Measurements from ENCODE around the gene DLG2.

DLG2 gene

DNA sequence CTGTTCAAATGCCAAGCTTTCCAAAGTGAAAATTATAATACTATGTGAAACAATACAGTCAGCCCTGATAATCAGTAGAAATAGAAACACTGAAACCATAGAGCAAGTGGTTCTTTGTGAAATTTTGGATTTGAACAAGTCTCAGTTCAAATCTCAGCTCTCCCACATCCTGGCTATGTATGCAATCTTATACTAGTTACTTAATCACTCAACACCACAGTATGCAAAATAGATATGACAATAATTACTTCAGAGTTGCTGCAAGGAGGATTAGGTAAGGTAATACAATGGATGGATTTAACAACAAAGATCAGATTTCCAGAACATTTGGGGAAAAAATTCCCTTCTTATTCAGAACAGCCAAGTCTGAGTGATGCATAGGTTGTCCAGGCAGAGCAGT, 1489.2 kb downstream of the DLG2 start:
- TF ChIP-seq POLR2A (IDR thresholded peaks at IDR 0.05; ENCODE audit: low read depth, low read length) (no peak), SPI1 (IDR thresholded peaks at IDR 0.05; ENCODE audit: low read depth, low read length) (no peak), POLR2AphosphoS5 (IDR thresholded peaks at IDR 0.05; ENCODE audit: low read depth, low read length) (no peak), PAX5 (IDR thresholded peaks at IDR 0.05; ENCODE audit: insufficient read depth, low read length, severe bottlenecking) (no peak), TAF1 (IDR thresholded peaks at IDR 0.05; ENCODE audit: low read depth, low read length) (no peak), POU2F2 (IDR thresholded peaks at IDR 0.05; ENCODE audit: low read depth, low read length) (no peak)
- no peak for FAIRE-seq

DNA sequence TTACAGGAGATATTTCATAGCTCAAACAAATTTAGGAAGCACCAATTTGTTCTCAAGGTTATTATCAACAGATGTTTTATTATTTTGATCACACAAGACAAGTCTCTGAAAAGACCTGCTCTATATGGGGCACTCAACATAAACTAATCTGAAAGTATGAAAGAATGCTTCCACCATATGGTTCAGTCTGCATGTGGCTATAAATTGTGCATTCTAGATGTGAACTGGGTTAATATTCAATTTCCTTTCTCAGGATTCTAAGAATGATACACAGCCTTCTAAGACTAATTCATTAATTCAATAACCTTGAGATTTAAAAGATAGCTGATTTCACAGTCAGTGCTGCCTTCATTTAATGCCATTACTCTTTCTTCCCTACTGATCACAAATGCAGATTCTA, 1489.6 kb downstream of the DLG2 start:
- FAIRE-seq, result no peak
- TF ChIP-seq POU2F2 (IDR thresholded peaks at IDR 0.05; ENCODE audit: low read depth, low read length) (no peak), SPI1 (IDR thresholded peaks at IDR 0.05; ENCODE audit: low read depth, low read length) (no peak), PAX5 (IDR thresholded peaks at IDR 0.05; ENCODE audit: insufficient read depth, low read length, severe bottlenecking) (no peak), POLR2AphosphoS5 (IDR thresholded peaks at IDR 0.05; ENCODE audit: low read depth, low read length) (no peak), TAF1 (IDR thresholded peaks at IDR 0.05; ENCODE audit: low read depth, low read length) (no peak), POLR2A (IDR thresholded peaks at IDR 0.05; ENCODE audit: low read depth, low read length) (no peak)
- DNase-seq (ENCODE audit: insufficient read length, low spot score), result no peak

More for the DNA sequence above, 1489.2 kb downstream of the DLG2 start:
- no peak for DNase-seq (ENCODE audit: insufficient read length, low spot score)

DNA sequence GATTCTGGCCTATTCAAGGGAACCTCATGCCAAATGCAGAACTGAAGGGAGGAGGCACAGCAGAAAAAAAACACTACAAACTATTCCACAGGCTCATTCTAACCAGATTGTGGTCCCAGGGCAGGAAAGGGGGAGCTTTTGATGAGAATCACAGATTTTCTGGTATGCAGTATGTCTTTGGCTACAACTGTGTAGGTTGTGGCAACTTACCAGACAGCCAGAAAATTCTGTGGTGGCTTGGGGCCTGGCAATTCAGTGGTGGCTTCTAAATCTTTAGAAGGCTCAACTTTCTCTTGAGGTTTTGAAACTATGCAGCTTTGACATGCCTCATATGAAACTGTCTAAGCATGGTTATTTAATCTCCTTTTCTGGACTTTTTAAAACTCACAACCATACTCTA, 1490.2 kb downstream of the DLG2 start:
- TF ChIP-seq SPI1 (IDR thresholded peaks at IDR 0.05; ENCODE audit: low read depth, low read length) (no peak), PAX5 (IDR thresholded peaks at IDR 0.05; ENCODE audit: insufficient read depth, low read length, severe bottlenecking) (no peak), POLR2A (IDR thresholded peaks at IDR 0.05; ENCODE audit: low read depth, low read length) (no peak), POLR2AphosphoS5 (IDR thresholded peaks at IDR 0.05; ENCODE audit: low read depth, low read length) (no peak), TAF1 (IDR thresholded peaks at IDR 0.05; ENCODE audit: low read depth, low read length) (no peak), POU2F2 (IDR thresholded peaks at IDR 0.05; ENCODE audit: low read depth, low read length) (no peak)
- FAIRE-seq, result no peak
- no peak for DNase-seq (ENCODE audit: insufficient read length, low spot score)

DNA sequence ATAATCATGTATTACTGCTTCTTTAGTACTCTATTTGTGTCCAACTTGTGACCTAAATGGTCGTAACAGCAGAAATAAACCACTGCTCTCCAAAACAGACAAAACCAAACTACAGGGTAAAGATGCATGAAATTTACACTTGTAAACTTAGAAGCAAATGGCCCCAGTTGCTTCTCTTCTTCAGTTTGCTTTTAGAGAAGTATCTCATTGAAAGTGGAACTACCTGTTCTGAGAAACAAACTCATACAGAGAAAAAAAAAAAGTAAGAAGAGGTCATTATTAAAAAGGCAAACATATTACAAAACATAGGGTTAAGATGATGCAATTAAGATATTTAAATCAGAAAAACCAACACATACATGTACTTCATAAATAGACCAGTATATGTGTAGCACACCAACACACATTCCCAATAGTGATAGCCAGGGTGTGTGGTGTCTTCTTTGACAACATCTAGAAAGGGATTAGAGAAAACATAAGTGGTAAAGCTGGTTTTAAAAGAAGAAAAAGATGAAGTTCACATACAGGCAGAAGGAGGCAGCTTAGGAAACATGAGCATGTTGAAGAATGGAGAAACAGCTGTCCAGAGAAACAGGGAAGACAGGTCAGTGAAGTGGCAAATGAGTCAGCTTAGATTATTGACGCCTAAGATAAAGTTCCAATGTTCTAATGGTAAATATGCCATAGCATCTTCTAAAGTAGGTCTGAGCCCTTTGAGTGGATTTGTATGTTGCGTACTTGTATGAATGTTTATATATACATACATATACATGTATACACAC, 1496.3 kb downstream of the DLG2 start:
- TF ChIP-seq SPI1 (IDR thresholded peaks at IDR 0.05; ENCODE audit: low read depth, low read length), result no peak
- FAIRE-seq, result no peak

DNA sequence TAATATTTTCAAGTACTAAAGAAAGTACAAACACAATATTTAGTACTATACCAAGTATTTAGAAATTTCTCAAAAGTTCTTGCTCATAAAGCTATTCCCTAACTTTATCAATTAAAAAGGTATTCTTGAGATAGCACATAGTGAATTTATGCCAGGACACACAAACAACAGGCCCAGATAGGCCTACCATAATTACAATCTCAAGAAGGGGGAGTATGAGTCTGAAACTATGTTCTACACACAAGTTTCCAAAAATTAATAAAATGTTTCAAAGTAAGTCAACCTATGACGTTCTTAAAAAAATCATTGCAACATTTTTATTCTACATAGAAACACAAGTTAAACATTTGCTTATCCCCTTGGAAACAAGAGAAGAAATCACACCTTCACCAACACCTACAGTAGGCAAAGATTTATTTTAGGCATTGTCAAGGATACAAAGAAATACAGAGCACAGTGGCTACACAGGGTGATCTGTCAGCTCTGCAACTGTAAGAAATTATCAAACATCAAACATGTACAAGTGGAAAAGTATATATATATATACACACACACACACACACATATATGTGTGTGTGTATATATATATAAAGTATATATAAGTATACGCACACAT, 1497.1 kb downstream of the DLG2 start:
- FAIRE-seq, result no peak
- no peak for DNase-seq (ENCODE audit: insufficient read length, low spot score)
- no peak for TF ChIP-seq POLR2AphosphoS5 (IDR thresholded peaks at IDR 0.05; ENCODE audit: low read depth, low read length)
- no peak for TF ChIP-seq POU2F2 (IDR thresholded peaks at IDR 0.05; ENCODE audit: low read depth, low read length)
- TF ChIP-seq POLR2A (IDR thresholded peaks at IDR 0.05; ENCODE audit: low read depth, low read length), result no peak
- no peak for TF ChIP-seq PAX5 (IDR thresholded peaks at IDR 0.05; ENCODE audit: insufficient read depth, low read length, severe bottlenecking)
- no peak for TF ChIP-seq TAF1 (IDR thresholded peaks at IDR 0.05; ENCODE audit: low read depth, low read length)
- no peak for TF ChIP-seq SPI1 (IDR thresholded peaks at IDR 0.05; ENCODE audit: low read depth, low read length)

More for the DNA sequence above, 1496.3 kb downstream of the DLG2 start:
- no peak for DNase-seq (ENCODE audit: insufficient read length, low spot score)

DNA sequence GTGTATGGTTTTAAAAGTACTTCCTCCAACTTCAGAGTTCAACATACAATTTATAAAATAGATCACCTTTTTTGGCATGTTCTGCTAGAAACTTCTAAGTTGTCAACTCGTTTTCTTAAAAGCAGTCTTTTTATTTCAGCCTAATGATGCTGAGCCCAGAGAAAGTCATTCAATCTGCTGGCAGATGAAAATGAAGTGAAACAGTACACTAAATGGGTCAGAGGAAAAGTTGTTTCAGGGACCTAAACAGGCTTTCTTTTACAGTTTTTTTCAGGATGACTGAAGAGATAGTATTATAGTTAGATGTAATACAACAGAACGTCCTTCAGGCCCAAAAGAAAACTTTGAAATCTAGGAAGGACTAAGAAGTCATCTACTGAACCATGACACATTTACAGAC, 1498.3 kb downstream of the DLG2 start:
- no peak for FAIRE-seq
- no peak for DNase-seq (ENCODE audit: insufficient read length, low spot score)
- no peak for TF ChIP-seq POLR2AphosphoS5 (IDR thresholded peaks at IDR 0.05; ENCODE audit: low read depth, low read length)

DNA sequence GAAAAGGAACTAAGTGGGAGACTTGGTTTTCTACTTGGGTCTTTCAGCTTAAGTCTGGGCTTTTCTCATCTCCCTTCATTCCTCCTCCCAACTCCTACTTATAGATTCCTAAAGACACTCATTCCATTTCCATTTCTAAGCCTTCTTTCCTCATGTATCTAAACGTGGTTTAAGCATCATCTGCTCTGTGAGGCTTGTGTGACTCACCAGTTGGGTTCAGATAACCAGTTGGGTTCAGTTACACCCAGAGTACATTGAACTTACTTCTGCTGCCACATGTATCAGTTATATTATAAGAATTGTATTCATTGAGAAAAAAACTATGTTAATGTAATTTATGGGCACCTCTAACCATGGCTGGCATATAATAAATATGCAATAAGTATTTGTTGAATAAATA, 1509.8 kb downstream of the DLG2 start:
- FAIRE-seq (no peak), DNase-seq (ENCODE audit: insufficient read length, low spot score) (no peak)
- TF ChIP-seq POLR2AphosphoS5 (IDR thresholded peaks at IDR 0.05; ENCODE audit: low read depth, low read length), result no peak
- no peak for TF ChIP-seq SPI1 (IDR thresholded peaks at IDR 0.05; ENCODE audit: low read depth, low read length)
- no peak for TF ChIP-seq TAF1 (IDR thresholded peaks at IDR 0.05; ENCODE audit: low read depth, low read length)
- no peak for TF ChIP-seq PAX5 (IDR thresholded peaks at IDR 0.05; ENCODE audit: insufficient read depth, low read length, severe bottlenecking)
- no peak for TF ChIP-seq POU2F2 (IDR thresholded peaks at IDR 0.05; ENCODE audit: low read depth, low read length)
- no peak for TF ChIP-seq POLR2A (IDR thresholded peaks at IDR 0.05; ENCODE audit: low read depth, low read length)

DNA sequence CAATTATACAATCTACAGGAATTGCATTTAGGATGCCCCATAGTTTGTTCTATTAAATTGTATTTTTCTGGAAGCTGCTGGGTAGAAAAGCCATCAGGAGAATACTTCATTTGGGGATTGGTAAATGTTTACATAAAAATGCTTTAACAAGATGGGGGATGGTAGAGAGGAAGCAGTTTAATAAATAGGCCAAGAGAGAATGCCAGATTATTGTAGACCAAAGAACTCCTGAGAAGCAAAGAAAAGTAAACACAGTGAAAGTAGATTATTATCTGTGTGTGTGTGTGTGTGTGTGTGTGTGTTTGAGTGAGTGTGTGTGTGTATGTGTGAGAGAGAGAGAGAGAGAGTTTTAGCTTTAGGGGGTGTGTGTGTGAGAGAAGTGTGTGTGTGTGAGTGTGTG, 1520.6 kb downstream of the DLG2 start:
- TF ChIP-seq TAF1 (IDR thresholded peaks at IDR 0.05; ENCODE audit: low read depth, low read length), result no peak
- TF ChIP-seq POLR2A (IDR thresholded peaks at IDR 0.05; ENCODE audit: low read depth, low read length), result no peak
- TF ChIP-seq PAX5 (IDR thresholded peaks at IDR 0.05; ENCODE audit: insufficient read depth, low read length, severe bottlenecking), result no peak
- no peak for TF ChIP-seq SPI1 (IDR thresholded peaks at IDR 0.05; ENCODE audit: low read depth, low read length)
- no peak for TF ChIP-seq POLR2AphosphoS5 (IDR thresholded peaks at IDR 0.05; ENCODE audit: low read depth, low read length)
- TF ChIP-seq POU2F2 (IDR thresholded peaks at IDR 0.05; ENCODE audit: low read depth, low read length), result no peak
- FAIRE-seq, result no peak
- DNase-seq (ENCODE audit: insufficient read length, low spot score), result no peak

DNA sequence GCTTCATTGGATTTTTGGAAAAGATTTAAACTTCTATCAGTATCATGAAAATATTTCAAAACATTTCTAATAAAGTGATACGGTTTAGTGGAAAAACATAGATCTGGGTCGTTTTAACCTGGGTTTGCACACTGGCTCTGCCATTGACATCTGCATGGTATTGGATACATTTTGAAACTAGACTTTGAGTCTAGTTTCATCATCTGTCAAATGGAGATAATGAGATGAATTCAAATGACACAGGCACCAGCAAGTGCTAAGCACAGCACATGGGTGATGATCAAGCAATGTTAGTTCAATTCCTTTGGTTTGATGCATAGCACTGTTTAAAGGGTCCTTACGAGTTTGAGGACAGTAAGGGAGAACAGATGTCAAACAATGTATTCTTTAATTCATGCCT, 1522.0 kb downstream of the DLG2 start:
- DNase-seq (ENCODE audit: insufficient read length, low spot score) (no peak), FAIRE-seq (no peak)
- TF ChIP-seq SPI1 (IDR thresholded peaks at IDR 0.05; ENCODE audit: low read depth, low read length) (no peak), POLR2AphosphoS5 (IDR thresholded peaks at IDR 0.05; ENCODE audit: low read depth, low read length) (no peak), POU2F2 (IDR thresholded peaks at IDR 0.05; ENCODE audit: low read depth, low read length) (no peak), PAX5 (IDR thresholded peaks at IDR 0.05; ENCODE audit: insufficient read depth, low read length, severe bottlenecking) (no peak), POLR2A (IDR thresholded peaks at IDR 0.05; ENCODE audit: low read depth, low read length) (no peak), TAF1 (IDR thresholded peaks at IDR 0.05; ENCODE audit: low read depth, low read length) (no peak)

DNA sequence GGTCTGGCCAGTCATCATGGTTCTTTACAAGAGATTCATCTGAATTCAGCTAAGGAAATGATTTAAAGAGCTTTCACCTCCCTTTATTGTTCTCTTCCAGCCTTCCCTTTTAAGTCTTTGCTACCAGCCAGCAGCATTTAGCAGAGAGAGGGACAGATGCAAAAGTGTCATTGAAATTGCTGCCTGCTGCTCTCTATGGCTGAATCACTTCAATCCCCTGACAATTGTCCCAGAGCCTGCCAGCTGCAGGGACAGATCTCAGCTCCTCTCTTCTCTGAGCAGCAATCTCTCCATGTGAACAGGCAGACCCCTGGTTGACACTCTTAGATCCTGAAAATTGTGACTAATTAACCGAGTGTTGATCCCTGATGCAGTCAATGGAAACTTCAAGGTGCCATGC, 1524.0 kb downstream of the DLG2 start:
- no peak for FAIRE-seq
- no peak for DNase-seq (ENCODE audit: insufficient read length, low spot score)
- no peak for TF ChIP-seq POLR2A (IDR thresholded peaks at IDR 0.05; ENCODE audit: low read depth, low read length)
- no peak for TF ChIP-seq TAF1 (IDR thresholded peaks at IDR 0.05; ENCODE audit: low read depth, low read length)
- TF ChIP-seq PAX5 (IDR thresholded peaks at IDR 0.05; ENCODE audit: insufficient read depth, low read length, severe bottlenecking), result no peak
- TF ChIP-seq SPI1 (IDR thresholded peaks at IDR 0.05; ENCODE audit: low read depth, low read length), result no peak
- TF ChIP-seq POLR2AphosphoS5 (IDR thresholded peaks at IDR 0.05; ENCODE audit: low read depth, low read length), result no peak
- TF ChIP-seq POU2F2 (IDR thresholded peaks at IDR 0.05; ENCODE audit: low read depth, low read length), result no peak

Data from GM12891 (cell line).